SK-N-SH treated with all-trans-retinoic acid at 6 μM for 48 hours (cell line): Measurements from ENCODE around the gene OSBPL1A.

Experiments used
- ARNTL ChIP-seq: fragments of 450-650 bp; formaldehyde crosslinking; IDR thresholded peaks from 2 replicates; pipeline ENCODE4 v1.5.0; 2020; ENCODE audit warnings: low read depth, mild to moderate bottlenecking, moderate library complexity, borderline replicate concordance
- ZFP3 ChIP-seq: fragments of 250-450 bp; sonication (Bioruptor Pico); IDR thresholded peaks from 2 replicates; pipeline ENCODE4 v1.5.0; 2020; ENCODE audit warnings: mild to moderate bottlenecking, moderate library complexity

GRCh38 chr18:24196764-24197163, 200.9 kb downstream of the OSBPL1A start:
- TF ChIP-seq ZFP3 (CRISPR knock-in tag) (no peak), ARNTL (no peak)
